B cell (primary cell): ENCODE results near the gene APBA2. TPM values are rescaled to one million over a fixed set of nuclear protein-coding genes. Genes with fewer than 3 reads are reported as not detected.

Source experiments
- ATAC-seq: fragments of 200-7000 bp; cut with Tn5 transposase; one replicate; pipeline ENCODE4 v1.10.0; 2021; ENCODE audit warnings: low read depth, mild to moderate bottlenecking, moderate number of reproducible peaks, moderate library complexity
- CTCF ChIA-PET: fragments of 350-600 bp; sonication (Branson Sonifier 250); formaldehyde crosslinking; loops from one replicate; lab custom pipeline; 2021; ENCODE audit warnings: antibody characterized with exemption, inconsistent platforms; lab: Charles Lee
- POLR2A ChIA-PET: fragments of 350-600 bp; sonication (Branson Sonifier 250); formaldehyde crosslinking; loops from one replicate; lab custom pipeline; 2021; ENCODE audit warnings: antibody characterized with exemption; lab: Charles Lee
- DNase-seq: peaks from one replicate; pipeline ENCODE4 v3.0.0; 2013
- H2AFZ ChIP-seq: 2 replicates; pipeline ENCODE4 v1.6.1; 2012; ENCODE audit warnings: mild to moderate bottlenecking, low read depth, low read length; ENCODE audit not compliant: insufficient read depth, poor library complexity, severe bottlenecking
- H3K27ac ChIP-seq, 2 donors: 1 replicate in 1 of 2; 2 replicates in 1 of 2; pipeline ENCODE4 v1.5.1; 2012 to 2013; ENCODE audit warnings: low read length in 2 of 2, mild to moderate bottlenecking in 2 of 2, moderate library complexity in 1 of 2
- H3K27me3 ChIP-seq, 4 experiments: fragments of 200-600 bp in 1 of 4; sonication (generic) in 1 of 4; replicated peaks in 1 of 4; 1 replicate in 2 of 4; 2 replicates in 2 of 4; pipeline versions ENCODE4 v1.6.1 to v1.7.0; 2013 to 2016; ENCODE audit warnings: low read length in 3 of 4, mild to moderate bottlenecking in 2 of 4, mixed read lengths in 1 of 4, moderate library complexity in 1 of 4; ENCODE audit not compliant: insufficient read depth in 4 of 4, control insufficient read depth in 3 of 4; ENCODE audit errors: control extremely low read depth in 1 of 4
- H3K36me3 ChIP-seq, 2 experiments: replicated peaks in 1 of 2; 1 replicate in 1 of 2; 2 replicates in 1 of 2; pipeline versions ENCODE4 v1.6.1 to v1.7.1; 2013; ENCODE audit warnings: low read length in 1 of 2; ENCODE audit not compliant: insufficient read depth in 2 of 2, control insufficient read depth in 1 of 2; ENCODE audit errors: control extremely low read depth in 1 of 2, extremely low read depth in 1 of 2
- H3K4me1 ChIP-seq, 2 donors: fragments of 200-600 bp in 1 of 2; sonication (generic) in 1 of 2; 1 replicate in 1 of 2; 2 replicates in 1 of 2; pipeline versions ENCODE4 v1.5.1 to v1.6.1; 2013 to 2017; ENCODE audit warnings: low read length in 2 of 2; ENCODE audit not compliant: control insufficient read depth in 2 of 2, insufficient read depth in 2 of 2
- H3K4me2 ChIP-seq: replicated peaks from 2 replicates; pipeline ENCODE3; 2012; ENCODE audit warnings: mild to moderate bottlenecking, low read depth, low read length; ENCODE audit not compliant: poor library complexity, severe bottlenecking
- H3K4me3 ChIP-seq, 5 experiments: fragments of 200-600 bp in 1 of 5; sonication (generic) in 1 of 5; 1 replicate in 3 of 5; 2 replicates in 2 of 5; pipeline versions ENCODE4 v1.5.1 to v1.7.0; 2011 to 2016; ENCODE audit warnings: low read length in 4 of 5, mild to moderate bottlenecking in 4 of 5, low read depth in 2 of 5, control low read depth in 1 of 5, moderate library complexity in 1 of 5; ENCODE audit not compliant: insufficient read depth in 1 of 5; ENCODE audit errors: control extremely low read depth in 1 of 5, extremely low read depth in 1 of 5
- H3K79me2 ChIP-seq: fragments of 200-600 bp; sonication (generic); one replicate; pipeline ENCODE4 v1.6.0; 2016; ENCODE audit warnings: low read length; ENCODE audit not compliant: control insufficient read depth, insufficient read depth
- H3K9ac ChIP-seq: fragments of 200-600 bp; sonication (generic); 2 replicates; pipeline ENCODE4 v1.6.1; 2017; ENCODE audit warnings: mild to moderate bottlenecking, low read length, moderate library complexity
- H3K9me3 ChIP-seq, 3 donors: one replicate each; pipeline versions ENCODE4 v1.6.1 to v1.7.1; 2013; ENCODE audit warnings: low read length in 2 of 3; ENCODE audit not compliant: control insufficient read depth in 2 of 3, insufficient read depth in 1 of 3; ENCODE audit errors: control extremely low read depth in 1 of 3
- H4K20me1 ChIP-seq: 2 replicates; pipeline ENCODE4 v1.6.0; 2012; ENCODE audit warnings: mild to moderate bottlenecking, low read length; ENCODE audit not compliant: insufficient read depth, control insufficient read depth, poor library complexity, severe bottlenecking
- H3K27ac Mint-ChIP-seq: one replicate; pipeline ENCODE4 v1.8.0; 2021; ENCODE audit warnings: mixed read lengths
- H3K27me3 Mint-ChIP-seq: one replicate; pipeline ENCODE4 v1.8.0; 2021; ENCODE audit warnings: mixed read lengths
- H3K4me1 Mint-ChIP-seq: one replicate; pipeline ENCODE4 v1.8.0; 2021; ENCODE audit warnings: mixed read lengths
- H3K4me3 Mint-ChIP-seq: one replicate; pipeline ENCODE4 v1.8.0; 2021; ENCODE audit warnings: mixed read lengths
- H3K9me3 Mint-ChIP-seq: one replicate; pipeline ENCODE4 v1.8.0; 2022; ENCODE audit warnings: mixed read lengths; ENCODE audit not compliant: insufficient read depth
- CTCF ChIP-seq: fragments of 200-600 bp; IDR thresholded peaks from one replicate; pipeline ENCODE4 v1.8.0; 2022; ENCODE audit warnings: antibody characterized with exemption, mild to moderate bottlenecking
- EZH2 ChIP-seq: IDR thresholded peaks from 2 replicates; pipeline ENCODE4 v1.6.1; 2012; ENCODE audit warnings: borderline replicate concordance, low read depth, mild to moderate bottlenecking, moderate library complexity, low read length; ENCODE audit not compliant: insufficient read depth, poor library complexity, severe bottlenecking
- WGBS: methylation state at CpG from one replicate; pipeline ENCODE4 v1.1.5; 2013; ENCODE audit warnings: missing lambda C conversion rate; ENCODE audit not compliant: insufficient coverage; 5-methylcytosine and 5-hydroxymethylcytosine counted together
- intact Hi-C: fragments of 100-400 bp; cut with micrococcal nuclease; formaldehyde crosslinking; loops from one replicate; pipeline ENCODE4 v1.10.0; 2022
- polyA plus RNA-seq: library from polyadenylated mRNA; depleted of rRNA; stranded (reverse); fragments of >200 nt; gene quantifications from 2 replicates; pipeline ENCODE4 v1.2.3, GENCODE V29; 2012
- total RNA-seq, 2 donors: library from RNA; stranded (reverse); fragments of 120-200 nt in 1 of 2; gene quantifications; 1 replicate in 1 of 2; 2 replicates in 1 of 2; pipeline versions ENCODE4 v1.2.3 to v1.2.4, GENCODE V29; 2013 to 2022

The APBA2 gene
- total and polyA plus RNA-seq, 2 donors (not counting 1 experiment from before 2014, with no cell fraction given): 0.19 TPM; not detected in 1

- Mint-ChIP-seq H3K9me3 (no peaks in the 10 kb centered on the region), H3K27ac (no peak overlapping the region), H3K4me1 (no peaks in the 10 kb centered on the region), H3K27me3 (no peaks in the 10 kb centered on the region), H3K4me3 (no peak overlapping the region)
- no peak for TF ChIP-seq CTCF
- POLR2A ChIA-PET: no interaction called here
- no peaks in the 10 kb centered on the region for H4K20me1 ChIP-seq
- H3K27ac ChIP-seq: no peak overlapping the region
- WGBS: 78% methylated on average over 3 of the region's 9 CpGs
- no peak overlapping the region for H3K4me2 ChIP-seq
- no peak overlapping the region for H3K4me3 ChIP-seq
- H3K9me3 ChIP-seq: no peaks in the 10 kb centered on the region
- H3K27me3 ChIP-seq: no peaks in the 10 kb centered on the region
- no peaks in the 10 kb centered on the region for H3K4me1 ChIP-seq
- no peak for DNase-seq
- H2AFZ ChIP-seq: no peak overlapping the region
- intact Hi-C loops: no loop called here
- H3K36me3 ChIP-seq: no peaks in the 10 kb centered on the region
- H3K9ac ChIP-seq: no peak overlapping the region
- H3K79me2 ChIP-seq: no peaks in the 10 kb centered on the region
- CTCF ChIA-PET: no interaction called here
- no peak for ATAC-seq
Measured at GRCh38 chr15:29018995-29019976, 133.5 kb downstream of the APBA2 start.

GRCh38 chr15:29021857-29022256 lies 136.1 kb downstream of the APBA2 start:
- Histone ChIP-seq H3K4me2 (no peak overlapping the region), H2AFZ (no peak overlapping the region), H3K79me2 (no peaks in the 10 kb centered on the region), H3K9me3 (no peaks in the 10 kb centered on the region), H3K27me3 (no peaks in the 10 kb centered on the region), H3K4me3 (no peak overlapping the region), H3K4me1 (no peaks in the 10 kb centered on the region), H3K27ac (no peak overlapping the region), H3K9ac (no peak overlapping the region), H4K20me1 (no peaks in the 10 kb centered on the region), H3K36me3 (no peaks in the 10 kb centered on the region)
- CTCF ChIA-PET: no interaction called here
- POLR2A ChIA-PET: no interaction called here
- Mint-ChIP-seq H3K4me1 (no peaks in the 10 kb centered on the region), H3K9me3 (no peaks in the 10 kb centered on the region), H3K4me3 (no peak overlapping the region), H3K27ac (no peak overlapping the region), H3K27me3 (no peaks in the 10 kb centered on the region)
- TF ChIP-seq EZH2 (no peak), CTCF (no peak)
- WGBS: no CpG with 5 or more reads among the region's 7 CpGs
- DNase-seq (no peak), ATAC-seq (no peak)
- intact Hi-C loops: no loop called here
